Omental fat pad (tissue), 4 donors: Measurements from ENCODE around the gene GOLGA6L7. TPM values are rescaled to one million over a fixed set of nuclear protein-coding genes. Genes with fewer than 3 reads are reported as not detected.

Experiments
- ATAC-seq: fragments of 150-250 bp; one replicate; pipeline ENCODE4 v1.9.1; 2016; ENCODE audit warnings: mild to moderate bottlenecking, moderate library complexity; ENCODE audit not compliant: low FRiP score
- DNase-seq: peaks from one replicate; pipeline ENCODE4 v3.0.0-alpha.2; 2019; ENCODE audit warnings: low spot score
- total RNA-seq, 4 donors: library from RNA; depleted of rRNA; stranded (reverse); fragments of >200 nt; gene quantifications; one replicate each; pipeline ENCODE4 v1.1.0, GENCODE V29; 2016
- TF ChIP-seq, protein P1 (sequence below), 3 donors: fragments of 450-650 bp; IDR thresholded peaks; one replicate each; pipeline ENCODE4 v1.5.1; 2016 to 2017; ENCODE audit warnings: antibody characterized with exemption in 3 of 3, mild to moderate bottlenecking in 3 of 3, moderate library complexity in 2 of 3

GOLGA6L7 gene
- total RNA-seq, 4 donors from 2014 or later, result not detected

DNA sequence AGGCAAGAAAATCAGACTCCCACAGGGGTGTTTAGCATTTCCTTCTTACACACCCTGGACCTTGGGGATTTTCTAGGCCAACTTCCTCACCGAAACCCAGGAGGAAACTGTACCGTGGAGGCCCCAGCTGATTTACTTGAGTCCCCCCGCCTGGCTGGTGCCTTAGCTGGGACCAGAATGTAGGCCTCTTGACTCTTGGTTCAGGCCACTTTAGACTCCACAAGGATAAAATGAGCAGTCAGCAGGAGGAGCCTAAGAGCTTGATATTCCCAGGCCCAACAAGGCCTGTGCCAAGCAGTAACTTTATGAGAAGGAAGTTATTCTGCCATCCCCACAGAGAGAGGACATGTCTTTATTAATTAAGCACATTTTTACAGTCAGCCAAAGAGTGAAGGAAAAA, 32.7 kb upstream of the GOLGA6L7 start:
- DNase-seq (no peak), ATAC-seq (no peak)
- TF ChIP-seq, protein P1, sequence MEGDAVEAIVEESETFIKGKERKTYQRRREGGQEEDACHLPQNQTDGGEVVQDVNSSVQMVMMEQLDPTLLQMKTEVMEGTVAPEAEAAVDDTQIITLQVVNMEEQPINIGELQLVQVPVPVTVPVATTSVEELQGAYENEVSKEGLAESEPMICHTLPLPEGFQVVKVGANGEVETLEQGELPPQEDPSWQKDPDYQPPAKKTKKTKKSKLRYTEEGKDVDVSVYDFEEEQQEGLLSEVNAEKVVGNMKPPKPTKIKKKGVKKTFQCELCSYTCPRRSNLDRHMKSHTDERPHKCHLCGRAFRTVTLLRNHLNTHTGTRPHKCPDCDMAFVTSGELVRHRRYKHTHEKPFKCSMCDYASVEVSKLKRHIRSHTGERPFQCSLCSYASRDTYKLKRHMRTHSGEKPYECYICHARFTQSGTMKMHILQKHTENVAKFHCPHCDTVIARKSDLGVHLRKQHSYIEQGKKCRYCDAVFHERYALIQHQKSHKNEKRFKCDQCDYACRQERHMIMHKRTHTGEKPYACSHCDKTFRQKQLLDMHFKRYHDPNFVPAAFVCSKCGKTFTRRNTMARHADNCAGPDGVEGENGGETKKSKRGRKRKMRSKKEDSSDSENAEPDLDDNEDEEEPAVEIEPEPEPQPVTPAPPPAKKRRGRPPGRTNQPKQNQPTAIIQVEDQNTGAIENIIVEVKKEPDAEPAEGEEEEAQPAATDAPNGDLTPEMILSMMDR (IDR thresholded peaks at IDR 0.05), result no peak

DNA sequence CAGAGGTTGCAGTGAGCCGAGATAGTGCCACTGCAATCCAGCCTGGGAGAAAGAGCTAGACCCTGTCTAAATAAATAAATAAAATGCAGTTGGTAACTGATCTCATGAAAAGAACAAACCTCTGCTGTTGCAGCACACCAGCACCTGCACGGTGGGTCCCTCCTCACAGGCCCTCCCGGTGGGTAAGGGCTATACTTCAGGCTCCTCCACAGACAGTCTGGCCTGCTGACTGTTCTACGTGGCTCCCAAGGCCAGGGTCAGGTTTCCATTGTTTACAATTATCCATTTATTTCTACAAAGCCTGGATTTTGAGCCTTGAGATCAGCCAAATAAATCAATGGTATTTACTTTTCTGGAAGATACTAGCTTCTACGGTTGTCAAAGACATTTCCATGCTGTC, 32.2 kb upstream of the GOLGA6L7 start:
- TF ChIP-seq, protein P1 (IDR thresholded peaks at IDR 0.05), result no peak
- ATAC-seq, result no peak
- DNase-seq, result no peak

DNA sequence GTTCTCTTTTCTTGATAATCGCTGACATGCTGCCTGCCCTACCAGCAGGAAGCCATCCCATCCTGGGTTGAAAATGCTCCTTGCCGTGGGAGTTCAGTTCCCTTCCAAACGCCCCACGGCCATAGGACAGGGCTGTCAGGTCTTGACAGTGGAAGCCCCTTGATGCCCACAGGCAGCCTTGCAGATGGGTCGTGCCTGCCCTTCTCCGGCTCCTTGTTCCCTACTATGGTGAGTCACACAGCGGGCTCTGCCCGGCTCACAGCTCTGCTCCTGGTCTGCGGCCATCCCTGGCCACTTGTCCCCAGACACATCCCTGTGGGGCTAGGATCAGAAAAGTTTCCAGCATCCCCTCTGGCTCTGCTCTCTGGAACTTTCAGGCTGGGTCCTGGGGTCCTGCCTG, 31.1 kb upstream of the GOLGA6L7 start:
- TF ChIP-seq, protein P1 (IDR thresholded peaks at IDR 0.05), result no peak
- ATAC-seq, result no peak
- no peak for DNase-seq

DNA sequence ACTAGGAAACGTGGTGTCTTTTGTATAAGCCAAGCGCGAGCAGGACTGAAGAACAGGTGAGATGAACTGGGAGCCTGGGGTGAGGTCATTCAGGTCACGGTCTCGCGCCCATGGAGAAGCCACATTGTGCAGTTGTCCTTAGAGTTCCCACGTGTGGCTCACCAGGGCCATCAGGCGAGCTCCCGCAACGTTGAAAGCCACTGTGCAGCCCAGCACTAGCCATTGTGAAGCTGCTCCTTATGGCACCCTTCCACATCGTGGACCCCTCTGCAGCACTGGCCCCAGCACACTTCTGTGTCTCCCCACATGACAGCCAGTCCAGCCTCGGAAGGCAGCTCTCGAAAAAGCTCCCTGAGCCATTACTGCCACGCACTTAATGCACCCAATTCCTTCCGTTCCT, 29.8 kb upstream of the GOLGA6L7 start:
- TF ChIP-seq, protein P1 (IDR thresholded peaks at IDR 0.05), result no peak
- ATAC-seq, result no peak
- no peak for DNase-seq

DNA sequence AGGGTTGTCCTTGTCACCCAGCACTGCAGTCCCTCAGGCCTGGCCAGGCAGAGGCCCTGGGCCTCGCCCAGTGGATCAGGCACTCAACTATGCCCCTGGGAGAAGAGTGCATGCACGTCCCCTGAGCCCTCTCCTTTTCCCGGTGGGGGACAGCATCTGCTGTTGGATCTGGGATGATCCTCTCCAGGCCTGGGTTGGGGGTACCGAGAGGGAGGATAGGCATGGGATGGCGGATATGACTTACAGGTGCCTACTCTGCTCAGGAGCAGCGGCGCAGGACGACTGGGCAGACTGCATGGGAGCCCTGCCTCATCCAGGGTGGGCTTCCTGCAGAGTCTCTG, 28.4 kb upstream of the GOLGA6L7 start:
- ATAC-seq, result no peak
- TF ChIP-seq, protein P1 (IDR thresholded peaks at IDR 0.05), result no peak
- no peak for DNase-seq

DNA sequence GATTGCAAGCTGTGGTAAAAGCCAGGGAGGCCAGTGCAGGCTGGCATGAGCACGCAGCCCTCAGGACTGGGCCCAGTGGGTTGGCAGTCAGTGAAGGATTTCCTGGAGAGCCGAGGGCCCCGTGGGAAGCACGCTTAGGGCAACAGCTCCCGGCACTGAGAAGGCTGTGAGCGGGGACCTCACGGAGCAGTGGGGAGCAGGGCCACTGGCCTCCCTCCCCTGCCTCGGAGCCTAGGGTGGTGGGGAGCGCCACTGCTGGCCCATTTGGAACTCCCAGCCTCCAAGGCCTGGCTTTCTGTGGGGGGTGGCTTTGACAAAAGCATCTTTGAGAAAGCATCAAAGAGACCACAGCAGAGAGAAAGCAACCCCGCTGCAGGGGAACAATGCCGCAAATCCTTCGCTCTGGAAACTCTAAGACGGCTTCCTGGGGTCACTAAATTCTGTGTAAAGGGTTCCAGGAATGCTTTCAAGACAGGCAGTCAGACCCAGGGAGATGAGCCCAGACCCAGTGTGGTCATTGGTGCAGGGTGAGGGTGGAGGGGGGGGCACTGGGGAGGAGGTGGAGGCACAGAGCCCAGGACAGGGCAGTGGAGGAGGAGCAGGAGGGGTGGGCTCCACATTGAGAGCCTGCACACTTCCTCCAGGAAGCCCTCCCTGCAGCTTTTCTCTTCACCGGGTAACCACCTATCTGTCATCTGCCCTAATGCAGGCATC, 27.8 kb upstream of the GOLGA6L7 start:
- DNase-seq (no peak), ATAC-seq (no peak)
- TF ChIP-seq, protein P1 (IDR thresholded peaks at IDR 0.05), result no peak

DNA sequence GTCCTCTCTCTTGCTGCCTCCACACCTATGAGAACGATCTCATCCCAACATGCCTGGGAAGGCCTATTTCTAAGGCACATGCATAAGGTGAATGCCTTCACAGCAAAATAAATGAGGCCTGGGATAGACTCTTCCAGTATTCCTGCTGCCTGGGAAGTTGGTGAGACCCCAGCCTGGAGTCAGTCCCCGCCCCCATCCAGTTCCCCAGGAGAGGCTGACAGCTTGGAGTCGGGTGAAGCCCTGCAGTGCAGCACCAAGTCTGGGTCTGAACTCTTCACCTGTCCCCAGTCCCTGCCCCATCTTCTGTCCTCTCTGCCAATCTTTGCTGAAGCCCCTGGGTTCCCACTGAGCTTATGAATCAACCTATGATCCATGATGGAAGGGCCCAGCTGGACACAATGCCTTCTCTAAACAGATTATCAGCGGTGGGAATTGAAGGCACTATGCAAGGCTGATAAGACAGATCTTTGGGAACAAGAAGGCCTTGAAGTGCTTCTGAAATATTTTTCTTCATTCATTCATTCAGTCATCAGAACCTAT, 27.1 kb upstream of the GOLGA6L7 start:
- ATAC-seq (no peak), DNase-seq (no peak)
- TF ChIP-seq, protein P1 (IDR thresholded peaks at IDR 0.05), result no peak
